ENCODE measurements around the gene TNFAIP1. TPM values are rescaled to one million over a fixed set of nuclear protein-coding genes. Genes with fewer than 3 reads are reported as not detected.

TNFAIP1 gene
- total RNA-seq, 1 donor: 31.8 TPM

DNA sequence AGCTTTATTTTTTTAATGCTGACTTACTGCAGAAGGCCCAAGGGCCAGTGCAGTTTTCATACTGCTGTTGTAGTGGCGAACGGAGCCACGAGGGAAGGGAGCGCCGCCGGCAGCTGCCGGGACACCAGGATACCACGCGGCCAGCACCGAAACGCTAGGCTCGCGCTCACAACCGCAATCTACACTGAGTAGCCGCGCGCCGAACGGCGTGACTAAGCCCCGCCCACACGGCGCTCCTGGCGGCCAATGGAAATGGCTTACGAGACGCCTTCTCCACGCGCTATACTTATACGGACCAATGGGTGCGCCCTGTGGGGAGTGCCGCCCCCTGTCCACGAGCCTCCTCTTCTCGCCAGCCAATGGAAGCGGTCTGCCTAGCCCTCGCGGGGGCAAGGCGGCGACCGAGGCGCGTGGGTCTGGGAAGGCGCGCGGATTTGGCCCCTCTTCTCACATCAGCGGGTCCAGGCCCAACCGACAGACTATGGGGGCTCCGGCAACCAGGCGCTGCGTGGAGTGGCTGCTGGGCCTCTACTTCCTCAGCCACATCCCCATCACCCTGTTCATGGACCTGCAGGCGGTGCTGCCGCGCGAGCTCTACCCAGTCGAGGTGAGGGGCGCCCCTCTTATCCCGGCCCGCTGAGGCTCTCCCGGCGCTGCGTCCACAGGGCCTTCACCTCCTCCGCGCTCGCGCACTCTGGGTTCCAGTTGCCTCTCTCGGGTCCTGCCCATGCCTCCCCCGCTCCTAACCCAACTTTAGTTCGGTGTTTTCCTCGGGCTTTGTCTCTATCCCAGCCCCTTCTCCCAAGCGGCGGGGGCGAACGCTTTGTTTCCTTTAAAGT lies 16.6 kb upstream of the TNFAIP1 start, which contains the start of gene TMEM97:
TSS of gene TMEM97 (plus strand) at position 442 of the 839 bp plus-strand sequence. CDS start at position 482, 40 bp downstream.
- Histone ChIP-seq H3K79me2 (ENCODE audit: insufficient read depth, low read length) (peaks cover 16% of the 10 kb centered on the region), H3K4me3 (ENCODE audit: insufficient read depth, low read length) (peak within 1 kb of the TSS; percentile 86), H2AFZ (ENCODE audit: low read length) (peak within 1 kb of the TSS; percentile 97), H3K36me3 (ENCODE audit: insufficient read depth, low read length) (no peaks in the 10 kb centered on the region), H3K9me3 (ENCODE audit: low read depth, low read length) (no peaks in the 10 kb centered on the region), H3K27ac (ENCODE audit: low read depth, low read length) (peak within 1 kb of the TSS; percentile 41), H3K4me1 (ENCODE audit: insufficient read depth, low read length) (peaks cover 23% of the 10 kb centered on the region), H4K20me1 (ENCODE audit: insufficient read depth, low read length) (no peaks in the 10 kb centered on the region), H3K27me3 (ENCODE audit: insufficient read depth, low read length) (no peaks in the 10 kb centered on the region), H3K4me2 (ENCODE audit: insufficient read depth, low read length) (peak within 1 kb of the TSS; percentile 98)
- peak; percentile 99 for DNase-seq (ENCODE audit: insufficient read length, low spot score, missing footprints)
- no peak for TF ChIP-seq CTCF (IDR thresholded peaks at IDR 0.05; ENCODE audit: extremely low read depth, low read depth, low read length)

GRCh38 chr17:28319598-28319935 lies 16.0 kb upstream of the TNFAIP1 start:
- Histone ChIP-seq H3K27me3 (ENCODE audit: insufficient read depth, low read length) (no peaks in the 10 kb centered on the region), H3K4me1 (ENCODE audit: insufficient read depth, low read length) (peaks cover 23% of the 10 kb centered on the region), H3K79me2 (ENCODE audit: insufficient read depth, low read length) (peaks cover 16% of the 10 kb centered on the region), H3K9me3 (ENCODE audit: low read depth, low read length) (no peaks in the 10 kb centered on the region), H4K20me1 (ENCODE audit: insufficient read depth, low read length) (no peaks in the 10 kb centered on the region), H3K27ac (ENCODE audit: low read depth, low read length) (peak overlapping the region; percentile 41), H3K4me3 (ENCODE audit: insufficient read depth, low read length) (peak overlapping the region; percentile 86), H3K4me2 (ENCODE audit: insufficient read depth, low read length) (peak overlapping the region; percentile 98), H2AFZ (ENCODE audit: low read length) (peak overlapping the region; percentile 97), H3K36me3 (ENCODE audit: insufficient read depth, low read length) (no peaks in the 10 kb centered on the region)
- peak; percentile 62 for DNase-seq (ENCODE audit: insufficient read length, low spot score, missing footprints)
- no peak for TF ChIP-seq CTCF (IDR thresholded peaks at IDR 0.05; ENCODE audit: extremely low read depth, low read depth, low read length)

GRCh38 chr17:28320215-28321061 lies 15.1 kb upstream of the TNFAIP1 start:
- H3K4me3 ChIP-seq (ENCODE audit: insufficient read depth, low read length): peak overlapping the region; percentile 86
- peak overlapping the region; percentile 97 for H2AFZ ChIP-seq (ENCODE audit: low read length)
- H3K79me2 ChIP-seq (ENCODE audit: insufficient read depth, low read length): peaks cover 19% of the 10 kb centered on the region

More at GRCh38 chr17:28320215-28321061, 15.1 kb upstream of the TNFAIP1 start:
- Histone ChIP-seq H4K20me1 (ENCODE audit: insufficient read depth, low read length) (no peaks in the 10 kb centered on the region), H3K27ac (ENCODE audit: low read depth, low read length) (no peak overlapping the region), H3K4me1 (ENCODE audit: insufficient read depth, low read length) (peaks cover 23% of the 10 kb centered on the region), H3K27me3 (ENCODE audit: insufficient read depth, low read length) (no peaks in the 10 kb centered on the region), H3K9me3 (ENCODE audit: low read depth, low read length) (no peaks in the 10 kb centered on the region), H3K36me3 (ENCODE audit: insufficient read depth, low read length) (no peaks in the 10 kb centered on the region), H3K4me2 (ENCODE audit: insufficient read depth, low read length) (peak overlapping the region; percentile 98)
- no peak for TF ChIP-seq CTCF (IDR thresholded peaks at IDR 0.05; ENCODE audit: extremely low read depth, low read depth, low read length)
- DNase-seq (ENCODE audit: insufficient read length, low spot score, missing footprints): no peak
